GM12892 (cell line): Measurements from ENCODE around the gene ARL8A.

Experiments
- POLR2A ChIP-seq: IDR thresholded peaks from 2 replicates; pipeline ENCODE4 v1.6.1; 2011; ENCODE audit warnings: low read depth, low read length, control low read depth
- POLR2AphosphoS5 ChIP-seq: IDR thresholded peaks from 2 replicates; pipeline ENCODE4 v1.6.1; 2011; ENCODE audit warnings: low read depth, low read length, control low read depth

DNA sequence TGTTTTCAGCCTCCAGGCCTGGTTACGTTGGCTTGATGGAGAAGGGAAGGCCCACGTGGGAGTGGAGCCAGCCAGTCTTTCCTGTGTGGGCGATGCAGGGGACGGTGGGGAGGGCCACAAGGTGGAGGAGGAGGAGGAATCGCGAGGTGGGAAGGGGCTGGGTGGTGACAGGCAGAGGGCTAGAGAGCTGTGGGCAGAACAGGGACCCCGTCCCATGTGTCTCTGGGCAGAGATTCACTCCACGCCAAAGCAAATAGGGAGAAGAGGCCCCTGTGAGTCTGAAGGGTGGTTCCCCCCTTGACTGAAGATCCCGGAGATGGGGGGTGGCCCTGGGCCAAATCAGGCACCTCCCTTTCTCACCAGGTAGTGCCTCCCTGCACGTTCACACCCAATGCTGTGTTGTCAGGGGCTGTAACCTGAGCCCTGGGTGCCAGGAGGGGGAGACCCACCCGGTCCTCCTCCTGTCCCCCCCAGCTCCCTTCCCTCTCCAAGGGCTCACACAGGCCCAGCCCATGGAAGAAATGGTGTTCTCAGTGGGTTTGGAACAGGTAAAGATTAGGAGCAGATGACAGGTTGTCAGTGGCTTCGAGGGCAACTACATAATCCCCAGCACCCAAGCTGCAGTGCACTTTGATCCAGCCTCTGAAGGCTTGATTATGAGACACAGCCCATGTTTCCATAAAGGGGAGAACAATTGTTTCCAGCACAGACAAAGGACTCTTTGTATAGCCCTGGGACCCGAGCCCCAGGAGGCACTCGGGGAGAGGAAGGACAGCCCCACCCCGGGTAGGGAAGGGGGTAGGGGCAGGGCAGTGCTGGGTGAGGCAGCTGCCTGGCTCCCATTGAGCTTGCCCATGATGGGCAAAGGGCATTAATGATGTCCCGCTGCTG lies 59.5 kb downstream of the ARL8A start:
- TF ChIP-seq POLR2AphosphoS5, result no peak
- no peak for TF ChIP-seq POLR2A
